ENCODE measurements around the gene HACL1. TPM values are rescaled to one million over a fixed set of nuclear protein-coding genes. Genes with fewer than 3 reads are reported as not detected.

Gene HACL1
- total RNA-seq: 10 to 100 TPM; 18.5 to 93.0 (median 25.7) TPM

DNA sequence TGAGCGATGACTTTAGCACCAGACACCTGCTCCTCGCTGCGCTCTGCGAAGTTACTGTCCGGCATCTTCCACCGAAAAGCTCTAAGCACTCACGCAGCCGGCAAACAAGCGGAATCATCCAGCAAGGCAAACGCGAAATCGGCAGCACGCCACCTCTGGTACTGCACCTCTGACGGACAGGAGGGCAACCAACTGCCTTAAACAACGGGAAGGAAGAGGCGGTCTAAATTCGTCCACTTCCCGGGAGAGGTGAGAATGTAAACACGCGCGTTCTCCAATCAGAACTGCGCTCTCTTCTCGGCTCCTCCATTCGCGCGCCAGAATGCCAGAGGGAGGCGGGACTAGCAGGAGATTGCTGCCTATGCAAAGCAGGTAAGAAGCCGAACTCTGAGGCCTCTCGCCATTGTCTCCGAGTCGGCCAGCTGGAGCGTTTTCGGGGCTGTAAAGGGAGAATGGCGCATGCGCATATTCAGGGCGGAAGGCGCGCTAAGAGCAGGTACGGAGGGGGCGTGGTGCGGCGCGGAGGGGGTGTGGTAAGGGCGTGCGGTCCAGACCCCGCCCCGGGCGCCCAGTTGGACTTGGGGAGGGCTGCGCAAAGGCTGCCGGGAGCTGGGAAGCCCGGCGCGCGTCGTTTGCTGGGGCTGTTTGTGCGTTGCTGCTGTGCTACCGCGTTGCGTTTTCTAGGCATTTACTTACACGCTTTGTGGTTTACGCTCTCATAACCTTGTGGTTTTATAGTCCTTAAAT lies at the start of gene HACL1, which contains the start of gene BTD:
Gene HACL1 (minus strand): TSS at position 171 of the 747 bp plus-strand sequence. CDS start 106 bp downstream, at position 65.
Gene BTD (plus strand): TSS at position 347 of the 747 bp plus-strand sequence. CDS start 33,695 bp downstream, outside the sequence.
- no peaks in the 10 kb centered on the region for H3K9me3 ChIP-seq
- no peaks in the 10 kb centered on the region for H3K27me3 ChIP-seq
- no peaks in the 10 kb centered on the region for H3K36me3 ChIP-seq
- peak; percentile 98 to 99 for DNase-seq
- peak within 1 kb of the TSS; percentile 88 to 90 for H3K27ac ChIP-seq
- peaks cover 0 to 5% of the 10 kb centered on the region in 2 donors for H3K4me1 ChIP-seq
- intact Hi-C loops (cut with DNase I; ENCODE audit: low total_unique reads): no loop called here
- H3K4me3 ChIP-seq: peak within 1 kb of the TSS; percentile 75 to 82
- peak; percentile 76 to 81 for TF ChIP-seq POLR2A (IDR thresholded peaks at IDR 0.05)
- TF ChIP-seq, protein P1, sequence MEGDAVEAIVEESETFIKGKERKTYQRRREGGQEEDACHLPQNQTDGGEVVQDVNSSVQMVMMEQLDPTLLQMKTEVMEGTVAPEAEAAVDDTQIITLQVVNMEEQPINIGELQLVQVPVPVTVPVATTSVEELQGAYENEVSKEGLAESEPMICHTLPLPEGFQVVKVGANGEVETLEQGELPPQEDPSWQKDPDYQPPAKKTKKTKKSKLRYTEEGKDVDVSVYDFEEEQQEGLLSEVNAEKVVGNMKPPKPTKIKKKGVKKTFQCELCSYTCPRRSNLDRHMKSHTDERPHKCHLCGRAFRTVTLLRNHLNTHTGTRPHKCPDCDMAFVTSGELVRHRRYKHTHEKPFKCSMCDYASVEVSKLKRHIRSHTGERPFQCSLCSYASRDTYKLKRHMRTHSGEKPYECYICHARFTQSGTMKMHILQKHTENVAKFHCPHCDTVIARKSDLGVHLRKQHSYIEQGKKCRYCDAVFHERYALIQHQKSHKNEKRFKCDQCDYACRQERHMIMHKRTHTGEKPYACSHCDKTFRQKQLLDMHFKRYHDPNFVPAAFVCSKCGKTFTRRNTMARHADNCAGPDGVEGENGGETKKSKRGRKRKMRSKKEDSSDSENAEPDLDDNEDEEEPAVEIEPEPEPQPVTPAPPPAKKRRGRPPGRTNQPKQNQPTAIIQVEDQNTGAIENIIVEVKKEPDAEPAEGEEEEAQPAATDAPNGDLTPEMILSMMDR (IDR thresholded peaks at IDR 0.05): peak in 2 of 4 experiments; percentile 30 to 49

DNA sequence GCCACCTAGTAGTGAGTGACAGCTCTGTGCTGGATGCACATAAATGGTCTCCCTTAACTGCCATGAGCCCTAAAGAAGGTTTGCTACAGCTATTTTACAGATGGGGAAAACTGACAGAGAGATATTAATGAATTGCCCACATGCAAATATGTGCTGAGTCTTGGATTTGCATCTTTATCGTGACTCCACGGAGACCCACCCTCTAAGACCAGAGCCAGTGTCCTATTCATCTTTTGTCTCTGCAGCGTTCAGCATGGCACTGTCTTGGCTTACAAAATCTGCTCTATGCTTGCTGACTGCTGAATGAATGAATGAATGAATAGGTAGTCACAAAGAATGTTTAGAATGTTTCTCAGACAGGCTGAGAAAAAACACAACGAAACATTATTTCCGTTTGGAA lies 48.5 kb upstream of the HACL1 start:
- no peak overlapping the region for H3K4me3 ChIP-seq
- TF ChIP-seq, protein P1 (IDR thresholded peaks at IDR 0.05): no peak
- TF ChIP-seq POLR2A (IDR thresholded peaks at IDR 0.05): no peak
- no peaks in the 10 kb centered on the region for H3K36me3 ChIP-seq
- no peak for DNase-seq
- H3K4me1 ChIP-seq: peaks cover 8 to 14% of the 10 kb centered on the region in 2 donors
- H3K9me3 ChIP-seq: no peaks in the 10 kb centered on the region
- H3K27me3 ChIP-seq: no peaks in the 10 kb centered on the region
- no peak overlapping the region for H3K27ac ChIP-seq
- intact Hi-C loops (cut with DNase I; ENCODE audit: low total_unique reads): no loop called here

DNA sequence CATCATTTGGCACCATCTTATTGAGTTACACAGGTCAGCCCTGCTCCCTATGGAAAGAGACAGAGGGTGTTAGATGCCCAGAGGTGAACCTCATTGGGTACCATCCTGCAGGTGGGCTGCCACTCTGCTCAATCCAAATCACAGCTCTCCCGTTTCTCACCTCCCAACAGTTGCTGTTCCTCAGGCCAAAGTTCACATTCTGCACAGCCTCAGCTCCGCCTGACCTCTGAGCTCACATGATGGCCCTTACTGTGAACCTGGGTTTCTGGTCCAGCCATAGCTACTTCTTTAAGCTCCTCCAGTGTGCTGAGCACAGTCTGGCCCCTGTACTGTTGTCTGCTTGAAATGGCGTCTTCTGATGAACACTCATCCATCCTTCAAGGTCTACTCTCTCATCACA lies 48.0 kb upstream of the HACL1 start:
- peaks cover 8 to 14% of the 10 kb centered on the region in 2 donors for H3K4me1 ChIP-seq

DNA sequence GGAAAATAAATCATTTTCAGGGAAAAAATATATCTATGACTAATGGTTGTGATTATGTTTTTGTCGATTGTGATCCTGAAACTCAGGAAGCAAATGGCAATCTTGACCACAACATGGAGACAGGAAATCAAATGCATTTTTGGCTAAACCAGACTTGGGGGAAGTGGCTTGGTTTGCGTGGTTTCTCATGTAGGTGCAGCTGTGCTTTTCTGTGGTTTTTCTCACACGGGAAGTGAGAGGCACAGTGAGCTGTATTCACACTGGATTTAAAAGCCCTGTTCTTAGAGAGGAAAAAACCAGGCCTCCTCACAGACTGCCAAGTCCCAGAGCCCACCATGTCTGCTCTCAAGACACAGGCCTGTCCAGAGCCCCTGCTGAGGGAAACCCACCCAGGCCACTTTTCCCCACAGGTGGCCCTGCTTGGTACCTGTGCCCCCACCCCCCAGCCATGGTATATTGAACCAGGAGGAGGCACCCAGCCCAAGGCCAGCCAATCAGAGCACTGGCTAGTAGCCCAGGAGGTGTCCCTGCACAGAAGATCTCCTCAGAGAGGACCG lies 46.3 kb upstream of the HACL1 start:
- Histone ChIP-seq H3K27me3 (no peaks in the 10 kb centered on the region), H3K36me3 (no peaks in the 10 kb centered on the region), H3K27ac (peak overlapping the region; percentile 75 to 91), H3K4me3 (no peak overlapping the region), H3K9me3 (no peaks in the 10 kb centered on the region), H3K4me1 (peaks cover 8 to 14% of the 10 kb centered on the region in 2 donors)
- intact Hi-C loops (cut with DNase I; ENCODE audit: low total_unique reads): no loop called here
- no peak for DNase-seq
- TF ChIP-seq, protein P1 (IDR thresholded peaks at IDR 0.05): no peak
- no peak for TF ChIP-seq POLR2A (IDR thresholded peaks at IDR 0.05)

More for the DNA sequence above, 48.0 kb upstream of the HACL1 start:
- Histone ChIP-seq H3K27ac (no peak overlapping the region), H3K9me3 (no peaks in the 10 kb centered on the region), H3K27me3 (no peaks in the 10 kb centered on the region), H3K36me3 (no peaks in the 10 kb centered on the region), H3K4me3 (no peak overlapping the region)
- TF ChIP-seq, protein P1 (IDR thresholded peaks at IDR 0.05): no peak
- no peak for TF ChIP-seq POLR2A (IDR thresholded peaks at IDR 0.05)
- DNase-seq: no peak
- intact Hi-C loops (cut with DNase I; ENCODE audit: low total_unique reads): no loop called here

All from uterus (tissue), 4 donors.